ENCODE data around the gene ZC3H10.
A peak's percentile ranks its signal among the peaks of the same experiment; 100 is the strongest.

Gene ZC3H10

GRCh38 chr12:56118688-56119357 lies 757 bp downstream of the ZC3H10 start:
- Histone ChIP-seq H2BK120ac (ENCODE audit: low read depth, low read length) (no peak overlapping the region), H3K14ac (ENCODE audit: low read length in 2 of 2) (peak overlapping the region in 1 of 2 experiments; percentile 44), H4K91ac (ENCODE audit: low read length) (peak overlapping the region; percentile 64), H2BK12ac (ENCODE audit: low read length in 2 of 2) (peak overlapping the region; percentile 75 to 84), H3K18ac (ENCODE audit: low read depth in 1 of 2, low read length in 2 of 2) (peak overlapping the region; percentile 79 to 92), H3K9ac (ENCODE audit: low read length) (peak overlapping the region; percentile 99), H2BK5ac (ENCODE audit: low read depth, low read length, poor library complexity, severe bottlenecking) (peak overlapping the region; percentile 24), H3K27me3 (ENCODE audit: control insufficient read depth in 1 of 2, insufficient read depth in 1 of 2, low read length in 2 of 2) (no peaks in the 10 kb centered on the region), H2BK15ac (ENCODE audit: low read depth, poor library complexity, severe bottlenecking) (peak overlapping the region; percentile 73), H2AFZ (ENCODE audit: low read depth, low read length) (peak overlapping the region; percentile 76), H3K4me1 (ENCODE audit: control insufficient read depth, insufficient read depth, low read depth, low read length) (peaks cover 12% of the 10 kb centered on the region), H3K79me1 (replicated peaks; ENCODE audit: low read length, poor library complexity, severe bottlenecking) (peaks cover 34% of the 10 kb centered on the region), H2AK5ac (ENCODE audit: low read length, severe bottlenecking) (peak overlapping the region; percentile 57), H3K23ac (ENCODE audit: low read length in 2 of 2) (peak overlapping the region in 1 of 2 experiments; percentile 10), H3K27ac (ENCODE audit: low read length, poor library complexity, severe bottlenecking) (peak overlapping the region; percentile 63), H3K9me3 (ENCODE audit: control insufficient read depth, low read length) (no peaks in the 10 kb centered on the region), H3K4me3 (ENCODE audit: insufficient read depth in 1 of 2, low read depth in 1 of 2, low read length in 2 of 2) (peak overlapping the region; percentile 77 to 86), H3K36me3 (ENCODE audit: control insufficient read depth in 1 of 2, insufficient read depth in 2 of 2, low read depth in 1 of 2, low read length in 2 of 2) (peaks cover 24 to 45% of the 10 kb centered on the region in 2 experiments), H3K4me2 (ENCODE audit: low read length, poor library complexity, severe bottlenecking) (peak overlapping the region; percentile 74), H4K8ac (ENCODE audit: low read length) (peak overlapping the region; percentile 50), H3K4ac (ENCODE audit: low read depth in 1 of 2, low read length in 2 of 2) (peak overlapping the region; percentile 51 to 75)
- 21% methylated on average over 13 of the region's 13 CpGs for WGBS
- no peak for DNase-seq

GRCh38 chr12:56119361-56119796 lies 1.3 kb downstream of the ZC3H10 start:
- no peaks in the 10 kb centered on the region for H3K27me3 ChIP-seq (ENCODE audit: control insufficient read depth in 1 of 2, insufficient read depth in 1 of 2, low read length in 2 of 2)
- no peak overlapping the region for H3K18ac ChIP-seq (ENCODE audit: low read depth in 1 of 2, low read length in 2 of 2)
- no peak overlapping the region for H3K14ac ChIP-seq (ENCODE audit: low read length in 2 of 2)
- H4K8ac ChIP-seq (ENCODE audit: low read length) = no peak overlapping the region
- H2BK120ac ChIP-seq (ENCODE audit: low read depth, low read length) = no peak overlapping the region
- H3K27ac ChIP-seq (ENCODE audit: low read length, poor library complexity, severe bottlenecking) = peak overlapping the region; percentile 63
- no peak overlapping the region for H2BK5ac ChIP-seq (ENCODE audit: low read depth, low read length, poor library complexity, severe bottlenecking)
- peak overlapping the region; percentile 37 for H3K4me2 ChIP-seq (ENCODE audit: low read length, poor library complexity, severe bottlenecking)
- peak overlapping the region; percentile 99 for H3K9ac ChIP-seq (ENCODE audit: low read length)
- no peak overlapping the region for H3K23ac ChIP-seq (ENCODE audit: low read length in 2 of 2)
- H3K4me1 ChIP-seq (ENCODE audit: control insufficient read depth, insufficient read depth, low read depth, low read length) = peaks cover 12% of the 10 kb centered on the region
- no peak overlapping the region for H2AK5ac ChIP-seq (ENCODE audit: low read length, severe bottlenecking)
- H2BK12ac ChIP-seq (ENCODE audit: low read length in 2 of 2) = no peak overlapping the region
- peaks cover 24 to 45% of the 10 kb centered on the region in 2 experiments for H3K36me3 ChIP-seq (ENCODE audit: control insufficient read depth in 1 of 2, insufficient read depth in 2 of 2, low read depth in 1 of 2, low read length in 2 of 2)
- WGBS = 0% methylated on average over 2 of the region's 2 CpGs
- no peak overlapping the region for H2AFZ ChIP-seq (ENCODE audit: low read depth, low read length)
- H3K4ac ChIP-seq (ENCODE audit: low read depth in 1 of 2, low read length in 2 of 2) = no peak overlapping the region
- DNase-seq = peak; percentile 97
- H4K91ac ChIP-seq (ENCODE audit: low read length) = no peak overlapping the region
- peak overlapping the region in 1 of 2 experiments; percentile 86 for H3K4me3 ChIP-seq (ENCODE audit: insufficient read depth in 1 of 2, low read depth in 1 of 2, low read length in 2 of 2)
- no peaks in the 10 kb centered on the region for H3K9me3 ChIP-seq (ENCODE audit: control insufficient read depth, low read length)
- peaks cover 34% of the 10 kb centered on the region for H3K79me1 ChIP-seq (replicated peaks; ENCODE audit: low read length, poor library complexity, severe bottlenecking)
- no peak overlapping the region for H2BK15ac ChIP-seq (ENCODE audit: low read depth, poor library complexity, severe bottlenecking)

- Histone ChIP-seq H3K9ac (ENCODE audit: low read length) (peak overlapping the region; percentile 99), H2BK12ac (ENCODE audit: low read length in 2 of 2) (peak overlapping the region in 1 of 2 experiments; percentile 56), H4K8ac (ENCODE audit: low read length) (no peak overlapping the region), H2BK5ac (ENCODE audit: low read depth, low read length, poor library complexity, severe bottlenecking) (no peak overlapping the region), H2AK5ac (ENCODE audit: low read length, severe bottlenecking) (peak overlapping the region; percentile 82), H3K4me1 (ENCODE audit: control insufficient read depth, insufficient read depth, low read depth, low read length) (peaks cover 12% of the 10 kb centered on the region), H2AFZ (ENCODE audit: low read depth, low read length) (no peak overlapping the region), H3K18ac (ENCODE audit: low read depth in 1 of 2, low read length in 2 of 2) (no peak overlapping the region), H3K23ac (ENCODE audit: low read length in 2 of 2) (no peak overlapping the region), H3K4me2 (ENCODE audit: low read length, poor library complexity, severe bottlenecking) (no peak overlapping the region), H3K79me1 (replicated peaks; ENCODE audit: low read length, poor library complexity, severe bottlenecking) (peaks cover 34% of the 10 kb centered on the region), H3K27me3 (ENCODE audit: control insufficient read depth in 1 of 2, insufficient read depth in 1 of 2, low read length in 2 of 2) (no peaks in the 10 kb centered on the region), H2BK15ac (ENCODE audit: low read depth, poor library complexity, severe bottlenecking) (no peak overlapping the region), H3K4me3 (ENCODE audit: insufficient read depth in 1 of 2, low read depth in 1 of 2, low read length in 2 of 2) (no peak overlapping the region), H3K14ac (ENCODE audit: low read length in 2 of 2) (no peak overlapping the region), H4K91ac (ENCODE audit: low read length) (no peak overlapping the region), H3K4ac (ENCODE audit: low read depth in 1 of 2, low read length in 2 of 2) (no peak overlapping the region), H3K27ac (ENCODE audit: low read length, poor library complexity, severe bottlenecking) (peak overlapping the region; percentile 46), H3K9me3 (ENCODE audit: control insufficient read depth, low read length) (no peaks in the 10 kb centered on the region), H3K36me3 (ENCODE audit: control insufficient read depth in 1 of 2, insufficient read depth in 2 of 2, low read depth in 1 of 2, low read length in 2 of 2) (peaks cover 24 to 45% of the 10 kb centered on the region in 2 experiments), H2BK120ac (ENCODE audit: low read depth, low read length) (no peak overlapping the region)
- DNase-seq = no peak
- 91% methylated on average over 17 of the region's 17 CpGs for WGBS
Observed at GRCh38 chr12:56120158-56120846, 2.2 kb downstream of the ZC3H10 start.

- peaks cover 34% of the 10 kb centered on the region for H3K79me1 ChIP-seq (replicated peaks; ENCODE audit: low read length, poor library complexity, severe bottlenecking)
- H4K91ac ChIP-seq (ENCODE audit: low read length) = peak overlapping the region; percentile 81
- H2BK120ac ChIP-seq (ENCODE audit: low read depth, low read length) = no peak overlapping the region
- no peak overlapping the region for H3K23ac ChIP-seq (ENCODE audit: low read length in 2 of 2)
- H3K4ac ChIP-seq (ENCODE audit: low read depth in 1 of 2, low read length in 2 of 2) = no peak overlapping the region
- H3K4me1 ChIP-seq (ENCODE audit: control insufficient read depth, insufficient read depth, low read depth, low read length) = peaks cover 12% of the 10 kb centered on the region
- H3K27ac ChIP-seq (ENCODE audit: low read length, poor library complexity, severe bottlenecking) = no peak overlapping the region
- H3K14ac ChIP-seq (ENCODE audit: low read length in 2 of 2) = no peak overlapping the region
- H3K9me3 ChIP-seq (ENCODE audit: control insufficient read depth, low read length) = no peaks in the 10 kb centered on the region
- H3K36me3 ChIP-seq (ENCODE audit: control insufficient read depth in 1 of 2, insufficient read depth in 2 of 2, low read depth in 1 of 2, low read length in 2 of 2) = peaks cover 24 to 45% of the 10 kb centered on the region in 2 experiments
- H2BK12ac ChIP-seq (ENCODE audit: low read length in 2 of 2) = no peak overlapping the region
- H3K4me2 ChIP-seq (ENCODE audit: low read length, poor library complexity, severe bottlenecking) = no peak overlapping the region
- no peak overlapping the region for H2AK5ac ChIP-seq (ENCODE audit: low read length, severe bottlenecking)
- H4K8ac ChIP-seq (ENCODE audit: low read length) = no peak overlapping the region
- no peak overlapping the region for H3K4me3 ChIP-seq (ENCODE audit: insufficient read depth in 1 of 2, low read depth in 1 of 2, low read length in 2 of 2)
- peak overlapping the region; percentile 37 for H3K9ac ChIP-seq (ENCODE audit: low read length)
- no peak for DNase-seq
- no peak overlapping the region for H2AFZ ChIP-seq (ENCODE audit: low read depth, low read length)
- no peak overlapping the region for H2BK15ac ChIP-seq (ENCODE audit: low read depth, poor library complexity, severe bottlenecking)
- H3K18ac ChIP-seq (ENCODE audit: low read depth in 1 of 2, low read length in 2 of 2) = no peak overlapping the region
- H2BK5ac ChIP-seq (ENCODE audit: low read depth, low read length, poor library complexity, severe bottlenecking) = no peak overlapping the region
- H3K27me3 ChIP-seq (ENCODE audit: control insufficient read depth in 1 of 2, insufficient read depth in 1 of 2, low read length in 2 of 2) = no peaks in the 10 kb centered on the region
- 97% methylated on average over 11 of the region's 11 CpGs for WGBS
Observed at GRCh38 chr12:56121204-56121870, 3.3 kb downstream of the ZC3H10 start.
